ENCODE measurements around the gene MEIOB.

Gene MEIOB

GRCh38 chr16:1822801-1823200 lies 49.2 kb downstream of the MEIOB start:
- Histone ChIP-seq H3K4me1 (ENCODE audit: low read length) (peaks cover 15% of the 10 kb centered on the region), H3K9me3 (ENCODE audit: insufficient read depth, low read length) (no peaks in the 10 kb centered on the region), H3K9ac (ENCODE audit: low read length) (no peak overlapping the region), H3K4me3 (ENCODE audit: low read length) (no peak overlapping the region), H3K27me3 (ENCODE audit: low read depth, low read length) (no peaks in the 10 kb centered on the region), H3K79me2 (ENCODE audit: low read length) (peaks cover 17% of the 10 kb centered on the region), H3K36me3 (replicated peaks; ENCODE audit: low read depth, low read length) (no peaks in the 10 kb centered on the region), H2AFZ (ENCODE audit: low read depth, low read length) (no peak overlapping the region), H4K20me1 (ENCODE audit: insufficient read depth, low read length) (no peaks in the 10 kb centered on the region), H3K27ac (ENCODE audit: low read length) (no peak overlapping the region), H3K4me2 (ENCODE audit: low read length) (no peak overlapping the region)
- no peak for TF ChIP-seq EZH2phosphoT487 (IDR thresholded peaks at IDR 0.05; ENCODE audit: low read depth)

- no peak overlapping the region for H3K9ac ChIP-seq (ENCODE audit: low read length)
- TF ChIP-seq EZH2phosphoT487 (IDR thresholded peaks at IDR 0.05; ENCODE audit: low read depth) (no peak), CTCF (IDR thresholded peaks at IDR 0.05; ENCODE audit: low read depth, low read length) (no peak)
These were observed 49.9 kb downstream of the MEIOB start for GRCh38 chr16:1821861-1822611.

GRCh38 chr16:1820946-1821290 lies 51.0 kb downstream of the MEIOB start:
- no peak for TF ChIP-seq CTCF (IDR thresholded peaks at IDR 0.05; ENCODE audit: low read depth, low read length)
- TF ChIP-seq EZH2phosphoT487 (IDR thresholded peaks at IDR 0.05; ENCODE audit: low read depth) = no peak
- no peak overlapping the region for H3K9ac ChIP-seq (ENCODE audit: low read length)

More at GRCh38 chr16:1821861-1822611, 49.9 kb downstream of the MEIOB start:
- H3K79me2 ChIP-seq (ENCODE audit: low read length) = peaks cover 10% of the 10 kb centered on the region; the same call in 1 of the 2 replicates
- H3K4me2 ChIP-seq (ENCODE audit: low read length) = no peak overlapping the region
- no peak overlapping the region for H2AFZ ChIP-seq (ENCODE audit: low read depth, low read length)
- H3K4me1 ChIP-seq (ENCODE audit: low read length) = peaks cover 12% of the 10 kb centered on the region; the same call in 1 of the 2 replicates
- no peak overlapping the region for H3K27ac ChIP-seq (ENCODE audit: low read length)
- no peaks in the 10 kb centered on the region for H4K20me1 ChIP-seq (ENCODE audit: insufficient read depth, low read length)
- H3K4me3 ChIP-seq (ENCODE audit: low read length) = no peak overlapping the region
- H3K27me3 ChIP-seq (ENCODE audit: low read depth, low read length) = no peaks in the 10 kb centered on the region
- no peaks in the 10 kb centered on the region for H3K36me3 ChIP-seq (replicated peaks; ENCODE audit: low read depth, low read length)
- no peaks in the 10 kb centered on the region for H3K9me3 ChIP-seq (ENCODE audit: insufficient read depth, low read length)

GRCh38 chr16:1820096-1820945 lies 51.6 kb downstream of the MEIOB start:
- Histone ChIP-seq H3K9me3 (ENCODE audit: insufficient read depth, low read length) (no peaks in the 10 kb centered on the region), H3K27ac (ENCODE audit: low read length) (no peak overlapping the region), H3K4me1 (ENCODE audit: low read length) (peaks cover 6% of the 10 kb centered on the region; the same call in 1 of the 2 replicates), H3K36me3 (replicated peaks; ENCODE audit: low read depth, low read length) (no peaks in the 10 kb centered on the region), H4K20me1 (ENCODE audit: insufficient read depth, low read length) (no peaks in the 10 kb centered on the region), H3K9ac (ENCODE audit: low read length) (no peak overlapping the region), H3K27me3 (ENCODE audit: low read depth, low read length) (no peaks in the 10 kb centered on the region), H3K4me3 (ENCODE audit: low read length) (no peak overlapping the region), H3K4me2 (ENCODE audit: low read length) (no peak overlapping the region), H3K79me2 (ENCODE audit: low read length) (peaks cover 2% of the 10 kb centered on the region; the same call in 1 of the 2 replicates), H2AFZ (ENCODE audit: low read depth, low read length) (no peak overlapping the region)
- TF ChIP-seq CTCF (IDR thresholded peaks at IDR 0.05; ENCODE audit: low read depth, low read length) (no peak), EZH2phosphoT487 (IDR thresholded peaks at IDR 0.05; ENCODE audit: low read depth) (no peak)

More at GRCh38 chr16:1820946-1821290, 51.0 kb downstream of the MEIOB start:
- no peak overlapping the region for H3K27ac ChIP-seq (ENCODE audit: low read length)
- H3K4me1 ChIP-seq (ENCODE audit: low read length) = peaks cover 12% of the 10 kb centered on the region; the same call in 1 of the 2 replicates
- H3K36me3 ChIP-seq (replicated peaks; ENCODE audit: low read depth, low read length) = no peaks in the 10 kb centered on the region
- no peak overlapping the region for H3K4me3 ChIP-seq (ENCODE audit: low read length)
- H3K79me2 ChIP-seq (ENCODE audit: low read length) = peaks cover 8% of the 10 kb centered on the region; the same call in 1 of the 2 replicates
- H3K27me3 ChIP-seq (ENCODE audit: low read depth, low read length) = no peaks in the 10 kb centered on the region
- no peak overlapping the region for H3K4me2 ChIP-seq (ENCODE audit: low read length)
- no peaks in the 10 kb centered on the region for H4K20me1 ChIP-seq (ENCODE audit: insufficient read depth, low read length)
- H3K9me3 ChIP-seq (ENCODE audit: insufficient read depth, low read length) = no peaks in the 10 kb centered on the region
- no peak overlapping the region for H2AFZ ChIP-seq (ENCODE audit: low read depth, low read length)

Measured in OCI-LY3 (cell line).